GM23248 (cell line): ENCODE results near the gene MGMT. TPM values are rescaled to one million over a fixed set of nuclear protein-coding genes. Genes with fewer than 3 reads are reported as not detected.

ENCODE experiments used
- DNase-seq: peaks from one replicate; pipeline ENCODE4 v3.0.0-alpha.2; 2015
- H2AFZ ChIP-seq: fragments of 200-600 bp; sonication (generic); 2 replicates; pipeline ENCODE4 v1.6.1; 2016; ENCODE audit warnings: antibody characterized with exemption
- H3F3A ChIP-seq: fragments of 200-600 bp; sonication (generic); 2 replicates; pipeline ENCODE4 v1.6.1; 2016; ENCODE audit warnings: mild to moderate bottlenecking, antibody characterized with exemption, mixed run types; ENCODE audit not compliant: insufficient read depth
- H3K27ac ChIP-seq: fragments of 200-600 bp; sonication (generic); 2 replicates; pipeline ENCODE4 v1.5.1; 2016; ENCODE audit warnings: mild to moderate bottlenecking
- H3K27me3 ChIP-seq: fragments of 200-600 bp; sonication (generic); replicated peaks from 2 replicates; pipeline ENCODE4 v1.6.1; 2016; ENCODE audit warnings: mild to moderate bottlenecking; ENCODE audit not compliant: insufficient read depth
- H3K36me3 ChIP-seq: fragments of 200-600 bp; sonication (generic); 2 replicates; pipeline ENCODE4 v1.6.1; 2016; ENCODE audit warnings: low read depth, mild to moderate bottlenecking
- H3K4me1 ChIP-seq: fragments of 200-600 bp; sonication (generic); 2 replicates; pipeline ENCODE4 v1.6.1; 2016; ENCODE audit warnings: mild to moderate bottlenecking; ENCODE audit not compliant: insufficient read depth
- H3K4me2 ChIP-seq: fragments of 200-600 bp; sonication (generic); one replicate; pipeline ENCODE4 v1.6.1; 2016; ENCODE audit warnings: mild to moderate bottlenecking; ENCODE audit not compliant: unreplicated experiment
- H3K4me3 ChIP-seq: fragments of 200-600 bp; sonication (generic); 2 replicates; pipeline ENCODE4 v1.5.1; 2016; ENCODE audit warnings: mild to moderate bottlenecking
- H3K79me2 ChIP-seq: fragments of 200-600 bp; sonication (generic); 2 replicates; pipeline ENCODE4 v1.6.1; 2016; ENCODE audit warnings: mild to moderate bottlenecking; ENCODE audit not compliant: insufficient read depth
- H3K9ac ChIP-seq: fragments of 200-600 bp; sonication (generic); 2 replicates; pipeline ENCODE4 v1.6.1; 2016; ENCODE audit warnings: mild to moderate bottlenecking
- H3K9me2 ChIP-seq: fragments of 200-600 bp; sonication (generic); 2 replicates; pipeline ENCODE4 v1.6.1; 2016; ENCODE audit warnings: mixed run types, mild to moderate bottlenecking, moderate library complexity; ENCODE audit not compliant: insufficient read depth
- H3K9me3 ChIP-seq: fragments of 200-600 bp; sonication (generic); one replicate; pipeline ENCODE4 v1.6.1; 2017; ENCODE audit warnings: low read depth
- H4K20me1 ChIP-seq: fragments of 200-600 bp; sonication (generic); 2 replicates; pipeline ENCODE4 v1.6.0; 2016; ENCODE audit not compliant: insufficient read depth
- EZH2 ChIP-seq: fragments of 200-600 bp; sonication (generic); IDR thresholded peaks from 2 replicates; pipeline ENCODE4 v1.6.1; 2018; ENCODE audit warnings: antibody characterized with exemption, mild to moderate bottlenecking; ENCODE audit not compliant: insufficient read depth, poor library complexity, severe bottlenecking
- EZH2phosphoT487 ChIP-seq: fragments of 200-600 bp; sonication (generic); IDR thresholded peaks from 2 replicates; pipeline ENCODE4 v1.6.1; 2018; ENCODE audit warnings: antibody characterized with exemption, moderate library complexity, mild to moderate bottlenecking, low read depth; ENCODE audit not compliant: insufficient read depth
- WGBS, 2 experiments: methylation state at CpG; one replicate each; pipeline ENCODE4 v1.1.6; 2015 to 2017; ENCODE audit warnings: low lambda C conversion rate in 2 of 2, low coverage in 1 of 2; ENCODE audit errors: missing lambda C conversion rate in 2 of 2; 5-methylcytosine and 5-hydroxymethylcytosine counted together
- in situ Hi-C: fragments of 300-500 bp; cut with MboI; formaldehyde crosslinking; loops from 2 replicates; pipeline ENCODE4 v1.15.0; 2020
- polyA plus RNA-seq: library from polyadenylated mRNA; unstranded; fragments of >200 nt; fragmentation: Nextera tagmentation; extraction: Ambion mirVana; gene quantifications from 2 replicates; pipeline ENCODE4 v1.2.1, GENCODE V29; 2016
- total RNA-seq: library from RNA; depleted of rRNA; stranded (reverse); fragments of >200 nt; shearing (Covaris generic); gene quantifications from 2 replicates; pipeline ENCODE4 v1.2.3, GENCODE V29; 2014

MGMT gene
- total and polyA plus RNA-seq, 2 experiments from 2014 or later, result 28.5 to 35.1 TPM

DNA sequence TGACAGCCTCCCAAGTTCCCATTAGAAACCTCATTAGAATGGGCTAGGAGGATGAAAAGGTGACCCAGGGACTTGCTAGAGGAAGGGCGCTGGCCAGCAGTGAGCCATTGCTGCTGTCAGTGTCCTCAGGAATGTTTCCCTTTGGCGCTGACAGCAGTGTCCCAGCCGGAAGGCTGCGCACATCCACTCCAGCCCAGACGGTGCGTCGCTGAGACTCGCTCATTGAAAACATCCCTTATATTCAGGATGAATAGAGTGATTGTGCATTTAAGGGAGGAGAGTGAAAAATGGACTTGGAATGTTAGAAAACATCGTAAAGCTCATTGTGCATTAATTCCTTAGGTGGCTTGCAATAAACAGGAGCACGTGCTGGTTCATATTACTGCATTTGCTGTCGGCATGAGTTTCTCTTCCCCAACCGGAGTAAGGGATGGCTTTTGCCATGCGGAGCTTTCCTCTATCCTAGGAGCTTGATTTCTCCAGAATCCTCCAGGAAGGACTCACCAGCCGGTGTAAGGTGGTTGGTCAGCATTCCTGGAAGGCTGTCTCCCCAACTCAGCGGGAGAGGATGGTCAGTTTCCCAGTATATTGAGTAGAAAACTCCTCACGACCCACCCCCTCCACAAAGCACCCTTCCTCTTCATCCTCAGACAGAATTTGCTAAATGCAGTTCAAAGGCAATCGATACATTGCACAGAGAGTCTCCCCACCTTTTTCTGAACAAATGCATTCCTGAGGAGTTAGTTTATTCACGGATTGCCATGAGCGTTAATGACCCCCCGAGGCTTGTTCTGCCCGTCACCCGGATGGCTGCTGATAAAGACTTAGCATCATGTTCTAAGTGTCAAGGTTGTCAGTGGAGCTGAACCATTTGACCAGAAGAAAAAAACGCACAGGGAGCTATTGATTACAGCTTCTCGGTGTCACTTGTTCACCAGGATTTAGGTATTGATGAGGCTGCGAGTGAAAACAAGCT lies 295.2 kb downstream of the MGMT start:
- no peak for DNase-seq
- H3K27ac ChIP-seq, result no peak overlapping the region
- H3K79me2 ChIP-seq, result no peaks in the 10 kb centered on the region
- no peak overlapping the region for H2AFZ ChIP-seq
- H3F3A ChIP-seq, result no peaks in the 10 kb centered on the region
- H3K9ac ChIP-seq, result no peak overlapping the region
- no peaks in the 10 kb centered on the region for H3K27me3 ChIP-seq
- WGBS, 2 experiments, result 87 to 88% methylated on average over 25 of the region's 25 CpGs
- no peaks in the 10 kb centered on the region for H4K20me1 ChIP-seq
- 0 out of 2 replicates have a peak, but pooled peaks cover 4% of the 10 kb centered on the region for H3K4me1 ChIP-seq
- no peaks in the 10 kb centered on the region for H3K9me2 ChIP-seq
- in situ Hi-C loops, result no loop called here
- H3K36me3 ChIP-seq, result no peaks in the 10 kb centered on the region
- TF ChIP-seq EZH2 (no peak), EZH2phosphoT487 (no peak)
- no peak overlapping the region for H3K4me2 ChIP-seq
- H3K4me3 ChIP-seq, result no peak overlapping the region
- no peaks in the 10 kb centered on the region for H3K9me3 ChIP-seq

DNA sequence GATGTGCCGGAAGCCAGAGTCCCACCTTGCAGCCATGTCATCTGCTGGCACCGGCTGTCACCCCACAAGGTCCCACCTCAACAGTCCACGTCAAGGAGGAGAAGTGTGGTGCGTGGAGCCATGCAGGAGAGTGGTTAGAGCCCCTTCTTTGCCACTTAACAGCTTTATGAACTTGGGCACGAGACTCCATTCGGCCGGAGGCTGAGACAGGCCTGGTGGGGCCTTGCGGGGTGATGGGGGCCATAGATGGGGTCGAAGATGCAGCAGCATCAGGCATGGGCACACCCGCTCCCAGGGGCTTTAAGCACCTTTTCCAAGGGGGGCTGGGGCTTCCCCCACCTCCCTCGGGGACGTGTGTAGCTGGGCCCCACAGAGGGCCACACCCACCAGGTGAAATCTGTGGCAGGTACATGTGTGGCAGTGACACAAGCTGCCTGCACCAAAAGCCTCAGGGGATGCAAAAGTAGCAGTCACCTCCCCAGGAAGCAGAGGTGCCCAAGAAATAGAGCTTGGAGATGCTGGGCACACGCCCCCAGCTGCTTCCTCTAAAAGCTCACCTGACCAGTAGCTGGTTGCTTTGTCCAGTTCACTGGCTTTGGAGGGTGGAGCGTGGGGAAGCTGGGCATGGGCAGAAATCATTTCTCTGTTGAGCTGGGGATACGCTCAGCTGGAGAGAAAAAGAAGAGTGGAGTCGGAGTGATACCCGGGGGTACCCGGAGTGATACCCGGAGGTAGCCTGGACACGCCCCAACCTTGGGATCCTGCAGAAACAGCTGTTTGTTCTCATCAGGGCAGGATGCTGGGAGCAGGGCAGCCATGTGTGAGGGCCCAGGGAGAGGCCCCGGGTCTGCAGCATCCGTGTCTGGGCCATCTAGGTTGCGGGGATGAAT lies 297.2 kb downstream of the MGMT start:
- H3K27ac ChIP-seq, result no peak overlapping the region
- H3K9ac ChIP-seq, result no peak overlapping the region
- no peaks in the 10 kb centered on the region for H3K79me2 ChIP-seq
- no peak for TF ChIP-seq EZH2phosphoT487
- TF ChIP-seq EZH2, result no peak
- H3K36me3 ChIP-seq, result no peaks in the 10 kb centered on the region
- H3K4me2 ChIP-seq, result no peak overlapping the region
- no peaks in the 10 kb centered on the region for H3K27me3 ChIP-seq
- no peaks in the 10 kb centered on the region for H3K4me1 ChIP-seq
- H4K20me1 ChIP-seq, result no peaks in the 10 kb centered on the region
- H3K9me2 ChIP-seq, result no peaks in the 10 kb centered on the region
- 84 to 85% methylated on average over 19 to 23 of the region's 23 CpGs for WGBS, 2 experiments
- no peak overlapping the region for H2AFZ ChIP-seq
- H3F3A ChIP-seq, result no peaks in the 10 kb centered on the region
- no peaks in the 10 kb centered on the region for H3K9me3 ChIP-seq
- no peak overlapping the region for H3K4me3 ChIP-seq
- in situ Hi-C loops, result no loop called here
- no peak for DNase-seq

DNA sequence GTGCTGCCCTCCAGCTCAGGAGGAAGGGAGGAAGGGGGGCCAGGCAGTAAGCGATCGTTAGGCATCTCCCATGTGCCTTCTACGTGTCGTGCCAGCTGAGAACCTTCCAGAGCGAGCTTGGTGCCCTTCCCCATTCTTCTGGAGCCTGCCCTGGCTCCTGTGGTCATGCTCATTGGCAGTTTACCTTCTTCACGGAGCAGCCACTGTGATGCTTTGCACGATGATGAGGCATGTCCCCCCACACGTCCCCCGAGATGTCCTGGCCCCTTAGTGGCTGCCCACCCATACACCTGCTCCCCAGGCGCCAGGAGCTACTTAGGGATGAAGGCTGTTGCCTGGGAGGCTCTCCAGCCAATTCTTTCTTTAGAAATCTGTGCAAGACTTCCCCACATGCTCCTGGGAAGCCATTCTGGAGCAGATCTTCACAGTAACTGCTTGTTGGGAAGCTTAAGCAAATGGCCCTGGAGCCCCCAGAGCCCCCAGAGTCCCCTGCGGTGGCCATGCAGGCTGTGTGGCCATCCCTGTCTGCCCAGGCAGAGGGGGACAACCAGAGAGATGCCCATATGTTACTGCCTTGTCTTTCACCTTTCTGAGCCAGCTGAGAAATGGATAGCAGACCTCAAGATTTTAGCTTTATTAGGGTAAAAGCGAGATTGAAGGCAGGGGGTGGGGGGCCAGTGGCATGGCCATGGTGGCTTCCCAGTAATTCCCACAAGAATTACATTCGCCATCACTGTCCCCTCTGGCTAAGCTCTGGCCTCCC lies 298.0 kb downstream of the MGMT start:
- H3K9ac ChIP-seq, result no peak overlapping the region
- H3K27ac ChIP-seq, result no peak overlapping the region
- in situ Hi-C loops, result no loop called here
- WGBS, 2 experiments, result 74 to 81% methylated on average over 12 to 13 of the region's 13 CpGs
- no peaks in the 10 kb centered on the region for H3K79me2 ChIP-seq
- H3K9me3 ChIP-seq, result no peaks in the 10 kb centered on the region
- H3K4me2 ChIP-seq, result no peak overlapping the region
- TF ChIP-seq EZH2phosphoT487 (no peak), EZH2 (no peak)
- H3K4me3 ChIP-seq, result no peak overlapping the region
- DNase-seq, result no peak
- no peaks in the 10 kb centered on the region for H3K9me2 ChIP-seq
- H4K20me1 ChIP-seq, result no peaks in the 10 kb centered on the region
- no peaks in the 10 kb centered on the region for H3F3A ChIP-seq
- no peak overlapping the region for H2AFZ ChIP-seq
- H3K36me3 ChIP-seq, result no peaks in the 10 kb centered on the region
- H3K27me3 ChIP-seq, result no peaks in the 10 kb centered on the region
- H3K4me1 ChIP-seq, result no peaks in the 10 kb centered on the region
